HG03342 (cell line): Measurements from ENCODE around the gene RBM8A.

Source experiments
- ATAC-seq: cut with Tn5 transposase; IDR thresholded peaks from one replicate; pipeline ENCODE4 v1.9.1; 2021; ENCODE audit warnings: mild to moderate bottlenecking, moderate library complexity; ENCODE audit not compliant: unreplicated experiment

Gene RBM8A

DNA sequence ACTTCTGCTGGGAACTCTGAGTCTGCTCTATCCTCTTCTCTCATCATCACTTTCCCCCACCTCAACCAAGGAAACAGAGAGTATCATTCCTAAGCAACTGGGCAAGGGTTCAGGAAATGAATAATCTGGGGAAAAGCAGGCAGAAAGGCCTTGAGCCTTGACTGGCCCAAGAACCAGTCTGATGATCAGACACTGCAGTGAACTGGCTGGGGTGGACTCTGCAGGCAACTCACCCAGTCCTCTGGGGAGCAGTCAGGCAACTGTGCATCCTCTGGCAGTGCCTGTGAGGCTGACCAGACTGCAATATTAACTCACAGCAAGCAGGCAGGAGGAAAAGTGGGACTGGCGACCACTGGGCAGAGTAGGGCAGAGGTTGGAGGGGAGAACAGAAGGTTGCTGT is 42.6 kb downstream of the RBM8A start:
- no peak for ATAC-seq

- ATAC-seq = no peak
Measured at GRCh38 chr1:145879775-145880174, 47.5 kb downstream of the RBM8A start.

- no peak for ATAC-seq
Measured at GRCh38 chr1:145878724-145879123, 48.6 kb downstream of the RBM8A start.

- ATAC-seq = no peak
Measured at GRCh38 chr1:145877923-145878486, 49.3 kb downstream of the RBM8A start.

DNA sequence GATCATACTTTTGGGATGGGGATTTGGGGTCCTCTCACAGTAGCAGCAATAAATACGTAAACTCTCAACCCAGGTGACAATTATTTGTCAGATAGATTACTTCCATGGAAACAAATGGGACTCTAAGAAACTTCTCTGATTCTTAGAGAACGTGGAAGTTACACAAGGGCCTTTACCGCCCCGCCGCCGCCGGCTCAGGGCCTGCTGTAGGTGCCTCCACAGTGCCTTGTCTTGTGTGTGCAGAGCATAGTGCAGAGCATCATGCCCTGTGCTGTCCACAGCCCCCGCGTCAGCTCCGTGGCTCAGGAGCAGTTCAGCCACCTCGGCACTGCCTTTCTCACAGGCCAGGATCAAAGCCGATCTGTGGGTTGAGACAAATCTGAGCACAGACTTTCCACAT is 52.6 kb downstream of the RBM8A start:
- no peak for ATAC-seq

- no peak for ATAC-seq
Measured at GRCh38 chr1:145871994-145872924, 55.0 kb downstream of the RBM8A start.
